Esophagus muscularis mucosa (tissue), 4 donors: Measurements from ENCODE around the gene RUNX3. TPM values are rescaled to one million over a fixed set of nuclear protein-coding genes. Genes with fewer than 3 reads are reported as not detected.

Source experiments
- DNase-seq: peaks from one replicate; pipeline ENCODE4 v3.0.0-alpha.2; 2017; ENCODE audit errors: extremely low spot score
- H3K27ac ChIP-seq, 4 donors: fragments of 200-600 bp; sonication (generic); replicated peaks in 1 of 4; 1 replicate in 3 of 4; 2 replicates in 1 of 4; pipeline ENCODE4 v1.5.1; 2016 to 2019; ENCODE audit warnings: mild to moderate bottlenecking in 1 of 4
- H3K27me3 ChIP-seq, 4 donors: fragments of 200-600 bp; sonication (generic); one replicate each; pipeline versions ENCODE4 v1.5.1 to v1.6.0; 2016 to 2019
- H3K36me3 ChIP-seq, 4 donors: fragments of 200-600 bp; sonication (generic); one replicate each; pipeline ENCODE4 v1.5.1; 2016 to 2019
- H3K4me1 ChIP-seq, 4 donors: fragments of 200-600 bp; sonication (generic); one replicate each; pipeline ENCODE4 v1.5.1; 2016 to 2019
- H3K4me3 ChIP-seq, 4 donors: fragments of 200-600 bp; sonication (generic); 1 replicate in 2 of 4; 2 replicates in 2 of 4; pipeline ENCODE4 v1.5.1; 2016 to 2019; ENCODE audit warnings: mild to moderate bottlenecking in 4 of 4, moderate library complexity in 1 of 4
- H3K9me3 ChIP-seq, 4 donors: fragments of 200-600 bp; sonication (generic); 1 replicate in 3 of 4; 2 replicates in 1 of 4; pipeline ENCODE4 v1.5.1; 2016 to 2019
- CTCF ChIP-seq, 3 experiments: fragments of 200-600 bp in 2 of 3; fragments of 450-650 bp in 1 of 3; sonication (generic) in 2 of 3; IDR thresholded peaks; one replicate each; pipeline ENCODE4 v1.5.1; 2017 to 2019; ENCODE audit warnings: antibody characterized with exemption in 3 of 3, mild to moderate bottlenecking in 2 of 3, moderate library complexity in 1 of 3
- EP300 ChIP-seq: sonication (generic); formaldehyde crosslinking; IDR thresholded peaks from one replicate; pipeline ENCODE4 v1.6.1; 2017; ENCODE audit warnings: antibody characterized with exemption
- POLR2A ChIP-seq: fragments of 450-650 bp; IDR thresholded peaks from one replicate; pipeline ENCODE4 v1.6.1; 2017; ENCODE audit warnings: antibody characterized with exemption, moderate library complexity, mild to moderate bottlenecking, low read depth
- POLR2AphosphoS5 ChIP-seq, 2 donors: sonication (generic); formaldehyde crosslinking; IDR thresholded peaks; one replicate each; pipeline ENCODE4 v1.6.1; 2017; ENCODE audit warnings: antibody characterized with exemption in 2 of 2
- WGBS: methylation state at CpG from one replicate; pipeline ENCODE4 v1.1.5; 2018; 5-methylcytosine and 5-hydroxymethylcytosine counted together
- intact Hi-C: fragments of 100-400 bp; cut with DNase I; formaldehyde crosslinking; loops from one replicate; pipeline ENCODE4 v1.15.1; 2023
- total RNA-seq, 4 donors: library from RNA; depleted of rRNA; stranded (reverse); fragments of >200 nt; gene quantifications; one replicate each; pipeline versions ENCODE4 v1.1.0 to v1.2.1, GENCODE V29; 2016

RUNX3 gene
- total RNA-seq, 4 donors from 2014 or later: 0.91 to 4.4 (median 2.3) TPM

- no peaks in the 10 kb centered on the region for H3K9me3 ChIP-seq
- no peaks in the 10 kb centered on the region for H3K27me3 ChIP-seq
- H3K36me3 ChIP-seq: no peaks in the 10 kb centered on the region
- WGBS: 93% methylated on average over 8 of the region's 9 CpGs
- H3K27ac ChIP-seq: no peak overlapping the region
- intact Hi-C loops: no loop called here
- TF ChIP-seq POLR2AphosphoS5 (IDR thresholded peaks at IDR 0.05): no peak
- no peak for TF ChIP-seq CTCF (IDR thresholded peaks at IDR 0.05)
- TF ChIP-seq EP300: no peak
- no peak for TF ChIP-seq POLR2A
- DNase-seq: no peak
- no peak overlapping the region for H3K4me3 ChIP-seq
- H3K4me1 ChIP-seq: no peaks in the 10 kb centered on the region
Measured at GRCh38 chr1:24948079-24948827, 18.2 kb upstream of the RUNX3 start.

GRCh38 chr1:24946861-24947658 lies 17.0 kb upstream of the RUNX3 start:
- intact Hi-C loops: no loop called here
- Histone ChIP-seq H3K27ac (no peak overlapping the region), H3K9me3 (no peaks in the 10 kb centered on the region), H3K4me1 (no peaks in the 10 kb centered on the region), H3K4me3 (no peak overlapping the region), H3K36me3 (no peaks in the 10 kb centered on the region), H3K27me3 (peaks cover 0 to 11% (median 0%) of the 10 kb centered on the region in 4 donors)
- WGBS: 86% methylated on average over 9 of the region's 13 CpGs
- TF ChIP-seq POLR2A (no peak), CTCF (IDR thresholded peaks at IDR 0.05) (no peak), POLR2AphosphoS5 (IDR thresholded peaks at IDR 0.05) (no peak), EP300 (no peak)
- DNase-seq: no peak

- Histone ChIP-seq H3K27me3 (peaks cover 0 to 15% (median 0%) of the 10 kb centered on the region in 4 donors), H3K27ac (no peak overlapping the region), H3K9me3 (no peaks in the 10 kb centered on the region), H3K36me3 (no peaks in the 10 kb centered on the region), H3K4me3 (no peak overlapping the region), H3K4me1 (no peaks in the 10 kb centered on the region)
- intact Hi-C loops: no loop called here
- no peak for DNase-seq
- WGBS: 89% methylated on average over 10 of the region's 10 CpGs
- no peak for TF ChIP-seq POLR2AphosphoS5 (IDR thresholded peaks at IDR 0.05)
- TF ChIP-seq POLR2A: no peak
- no peak for TF ChIP-seq EP300
- no peak for TF ChIP-seq CTCF (IDR thresholded peaks at IDR 0.05)
Measured at GRCh38 chr1:24945354-24946326, 15.6 kb upstream of the RUNX3 start.

GRCh38 chr1:24944318-24944717 lies 14.2 kb upstream of the RUNX3 start:
- H3K36me3 ChIP-seq: no peaks in the 10 kb centered on the region
- no peaks in the 10 kb centered on the region for H3K4me1 ChIP-seq
- DNase-seq: no peak
- H3K27ac ChIP-seq: no peak overlapping the region
- no peaks in the 10 kb centered on the region for H3K9me3 ChIP-seq
- 94% methylated on average over 3 of the region's 3 CpGs for WGBS
- no peak overlapping the region for H3K4me3 ChIP-seq
- TF ChIP-seq POLR2A (no peak), EP300 (no peak), POLR2AphosphoS5 (IDR thresholded peaks at IDR 0.05) (no peak), CTCF (IDR thresholded peaks at IDR 0.05) (no peak)
- intact Hi-C loops: no loop called here
- H3K27me3 ChIP-seq: peaks cover 0 to 15% (median 0%) of the 10 kb centered on the region in 4 donors
